Measurements from ENCODE around the gene ZFP62.

GRCh38 chr5:180910182-180910581, 49.1 kb upstream of the ZFP62 start:
- TF ChIP-seq CTCF (IDR thresholded peaks at IDR 0.05; ENCODE audit: insufficient read depth, low read depth, low read length): no peak
- no peak for TF ChIP-seq EZH2 (IDR thresholded peaks at IDR 0.05; ENCODE audit: insufficient read depth, low read length)

Data from astrocyte (in vitro differentiated cells and primary cell).